ENCODE data around the gene ING3. TPM values are rescaled to one million over a fixed set of nuclear protein-coding genes. Genes with fewer than 3 reads are reported as not detected.

Gene ING3
- total and polyA plus RNA-seq, 10 donors: 10.2 to 40.9 (median 29.1) TPM

GRCh38 chr7:120992965-120993494, 42.5 kb downstream of the ING3 start:
- TF ChIP-seq POLR2AphosphoS5 (IDR thresholded peaks at IDR 0.05) (no peak), CTCF (IDR thresholded peaks at IDR 0.05 in 8 of 11, conservative IDR thresholded peaks at IDR 0.05 in 3 of 11) (no peak), POLR2A (IDR thresholded peaks at IDR 0.05) (no peak)
- peak overlapping the region in 2 of 8 donors; percentile 48 to 68 for H3K4me3 ChIP-seq
- no peak for DNase-seq
- H3K4me1 ChIP-seq: peaks cover 8 to 85% (median 43%) of the 10 kb centered on the region in 6 donors
- intact Hi-C loops (cut with DNase I; ENCODE audit: low total_unique reads): no loop called here
- H3K27ac ChIP-seq: no peak overlapping the region
- H3K36me3 ChIP-seq: no peaks in the 10 kb centered on the region
- peaks cover 0 to 29% (median 5%) of the 10 kb centered on the region in 7 donors for H3K27me3 ChIP-seq (replicated peaks in 1 of 7)
- H3K9me3 ChIP-seq: no peaks in the 10 kb centered on the region

GRCh38 chr7:120993553-120994191, 43.1 kb downstream of the ING3 start:
- H3K4me3 ChIP-seq: peak overlapping the region in 1 of 8 donors; percentile 68
- H3K36me3 ChIP-seq: no peaks in the 10 kb centered on the region
- H3K9me3 ChIP-seq: no peaks in the 10 kb centered on the region
- 71 to 92% (median 80%) methylated on average over 5 of the region's 5 CpGs for WGBS, 5 donors
- H3K27ac ChIP-seq: peak overlapping the region in 2 of 8 donors; percentile 2 to 16
- intact Hi-C loops (cut with DNase I; ENCODE audit: low total_unique reads): no loop called here
- peaks cover 7 to 85% (median 42%) of the 10 kb centered on the region in 6 donors for H3K4me1 ChIP-seq
- no peak for TF ChIP-seq POLR2A (IDR thresholded peaks at IDR 0.05)
- no peak for DNase-seq
- H3K27me3 ChIP-seq (replicated peaks in 1 of 7): peaks cover 0 to 23% (median 5%) of the 10 kb centered on the region in 7 donors

- Histone ChIP-seq H3K9me3 (no peaks in the 10 kb centered on the region), H3K4me1 (peaks cover 10 to 85% (median 46%) of the 10 kb centered on the region in 6 donors), H3K36me3 (no peaks in the 10 kb centered on the region), H3K27ac (peak overlapping the region in 2 of 8 donors; percentile 11 to 70), H3K27me3 (replicated peaks in 1 of 7) (peaks cover 0 to 12% (median 0%) of the 10 kb centered on the region in 7 donors), H3K4me3 (no peak overlapping the region)
- intact Hi-C loops (cut with DNase I; ENCODE audit: low total_unique reads): no loop called here
- DNase-seq: no peak
- TF ChIP-seq POLR2A (IDR thresholded peaks at IDR 0.05) (no peak), CTCF (IDR thresholded peaks at IDR 0.05 in 8 of 11, conservative IDR thresholded peaks at IDR 0.05 in 3 of 11) (no peak), POLR2AphosphoS5 (IDR thresholded peaks at IDR 0.05) (no peak)
- WGBS, 5 donors: 51 to 65% (median 63%) methylated on average over 5 of the region's 5 CpGs
These were observed 44.2 kb downstream of the ING3 start for GRCh38 chr7:120994512-120995410.

GRCh38 chr7:120995654-120996053, 45.1 kb downstream of the ING3 start:
- DNase-seq: no peak
- TF ChIP-seq CTCF (IDR thresholded peaks at IDR 0.05 in 8 of 11, conservative IDR thresholded peaks at IDR 0.05 in 3 of 11) (no peak), POLR2A (IDR thresholded peaks at IDR 0.05) (no peak)
- H3K4me3 ChIP-seq: no peak overlapping the region
- H3K27ac ChIP-seq: peak overlapping the region in 4 of 8 donors; percentile 43 to 70 (median 57)
- H3K4me1 ChIP-seq: peaks cover 13 to 86% (median 53%) of the 10 kb centered on the region in 6 donors
- 22 to 51% (median 36%) methylated on average over 2 of the region's 2 CpGs for WGBS, 5 donors
- H3K27me3 ChIP-seq (replicated peaks in 1 of 7): peaks cover 0 to 6% (median 0%) of the 10 kb centered on the region in 7 donors
- intact Hi-C loops (cut with DNase I; ENCODE audit: low total_unique reads): no loop called here
- H3K36me3 ChIP-seq: no peaks in the 10 kb centered on the region
- no peaks in the 10 kb centered on the region for H3K9me3 ChIP-seq
